ENCODE measurements around the gene RAB14. TPM values are rescaled to one million over a fixed set of nuclear protein-coding genes. Genes with fewer than 3 reads are reported as not detected.

Gene RAB14
- total RNA-seq, 1 experiment from 2014 or later = 63.1 TPM

- Histone ChIP-seq H2AFZ (ENCODE audit: low read depth, low read length, poor library complexity, severe bottlenecking) (no peak overlapping the region), H3K9me3 (ENCODE audit: control insufficient read depth in 1 of 2, insufficient read depth in 1 of 2, low read depth in 1 of 2, low read length in 2 of 2) (no peaks in the 10 kb centered on the region), H3K4me3 (replicated peaks in 1 of 2; ENCODE audit: low read depth in 1 of 2, low read length in 2 of 2) (no peak overlapping the region), H3K4me1 (ENCODE audit: control insufficient read depth in 1 of 2, insufficient read depth in 2 of 2, low read length in 2 of 2) (peaks cover 4 to 8% of the 10 kb centered on the region in 2 experiments; a peak in 3 of 4 replicates), H3K79me2 (ENCODE audit: insufficient read depth, low read length) (no peaks in the 10 kb centered on the region), H3K36me3 (ENCODE audit: control insufficient read depth in 1 of 2, insufficient read depth in 2 of 2, low read length in 2 of 2) (no peaks in the 10 kb centered on the region), H3K27me3 (ENCODE audit: insufficient read depth, low read length) (no peaks in the 10 kb centered on the region), H3K9ac (ENCODE audit: low read length) (no peak overlapping the region), H4K20me1 (ENCODE audit: insufficient read depth) (no peaks in the 10 kb centered on the region), H3K9me2 (ENCODE audit: insufficient read depth) (no peaks in the 10 kb centered on the region), H3K4me2 (ENCODE audit: low read length) (no peak overlapping the region), H3K27ac (ENCODE audit: low read depth, low read length) (no peak overlapping the region)
- intact Hi-C loops (cut with micrococcal nuclease) = loop anchor here (5.0 kb wide), 2 partner anchors 72 to 327 kb away; no protein-coding TSS in a partner anchor
- no TSS peak for BruUV-seq (replicated peaks)
- DNase-seq (ENCODE audit: low read depth, low spot score) (no peak), ATAC-seq (no peak)
- ChIA-PET RAD21 (ENCODE audit: low non-redundant PET in 1 of 2, low total read pairs in 2 of 2, uncharacterized antibody in 2 of 2, unreplicated experiment in 2 of 2) (no interaction called here), POLR2A (no interaction called here), CTCF (no interaction called here)
- no peak for TF ChIP-seq REST (IDR thresholded peaks at IDR 0.05; ENCODE audit: low read depth)
Measured at GRCh38 chr9:121210536-121210935, 8.9 kb upstream of the RAB14 start.

- H3K36me3 ChIP-seq (ENCODE audit: control insufficient read depth in 1 of 2, insufficient read depth in 2 of 2, low read length in 2 of 2) = no peaks in the 10 kb centered on the region
- ChIA-PET CTCF (no interaction called here), RAD21 (ENCODE audit: low non-redundant PET in 1 of 2, low total read pairs in 2 of 2, uncharacterized antibody in 2 of 2, unreplicated experiment in 2 of 2) (no interaction called here), POLR2A (no interaction called here)
- H3K4me2 ChIP-seq (ENCODE audit: low read length) = no peak overlapping the region
- H3K27ac ChIP-seq (ENCODE audit: low read depth, low read length) = no peak overlapping the region
- H4K20me1 ChIP-seq (ENCODE audit: insufficient read depth) = no peaks in the 10 kb centered on the region
- no peak for ATAC-seq
- no peaks in the 10 kb centered on the region for H3K9me2 ChIP-seq (ENCODE audit: insufficient read depth)
- no peaks in the 10 kb centered on the region for H3K9me3 ChIP-seq (ENCODE audit: control insufficient read depth in 1 of 2, insufficient read depth in 1 of 2, low read depth in 1 of 2, low read length in 2 of 2)
- peaks cover under 1 to 4% of the 10 kb centered on the region in 2 experiments; a peak in 2 of 4 replicates for H3K4me1 ChIP-seq (ENCODE audit: control insufficient read depth in 1 of 2, insufficient read depth in 2 of 2, low read length in 2 of 2)
- no peak for DNase-seq (ENCODE audit: low read depth, low spot score)
- no peaks in the 10 kb centered on the region for H3K79me2 ChIP-seq (ENCODE audit: insufficient read depth, low read length)
- H3K27me3 ChIP-seq (ENCODE audit: insufficient read depth, low read length) = no peaks in the 10 kb centered on the region
- no peak overlapping the region for H2AFZ ChIP-seq (ENCODE audit: low read depth, low read length, poor library complexity, severe bottlenecking)
- no peak overlapping the region for H3K4me3 ChIP-seq (replicated peaks in 1 of 2; ENCODE audit: low read depth in 1 of 2, low read length in 2 of 2)
- intact Hi-C loops (cut with micrococcal nuclease) = no loop called here
- H3K9ac ChIP-seq (ENCODE audit: low read length) = no peak overlapping the region
- no TSS peak for BruUV-seq (replicated peaks)
- TF ChIP-seq JUND (IDR thresholded peaks at IDR 0.05) = no peak
- TF ChIP-seq EZH2phosphoT487 (IDR thresholded peaks at IDR 0.05; ENCODE audit: borderline replicate concordance) = no peak
- TF ChIP-seq EGR1 (IDR thresholded peaks at IDR 0.05; ENCODE audit: low read depth) = no peak
- no peak for TF ChIP-seq CEBPB (IDR thresholded peaks at IDR 0.05; ENCODE audit: low read depth)
- TF ChIP-seq EZH2 (IDR thresholded peaks at IDR 0.05) = no peak
- no peak for TF ChIP-seq RAD21 (IDR thresholded peaks at IDR 0.05; ENCODE audit: low read depth)
- TF ChIP-seq ZFX (IDR thresholded peaks at IDR 0.05) = no peak
- no peak for TF ChIP-seq POLR2A (IDR thresholded peaks at IDR 0.05; ENCODE audit: borderline replicate concordance, extremely low read depth, insufficient read depth, insufficient read length)
- TF ChIP-seq YY1 (IDR thresholded peaks at IDR 0.05; ENCODE audit: extremely low read depth, insufficient replicate concordance, low read depth, low read length) = no peak
- no peak for TF ChIP-seq POLR2AphosphoS5 (IDR thresholded peaks at IDR 0.05; ENCODE audit: low read depth, low read length)
- TF ChIP-seq SRF (IDR thresholded peaks at IDR 0.05; ENCODE audit: low read depth) = no peak
- no peak for TF ChIP-seq ZBTB33 (IDR thresholded peaks at IDR 0.05; ENCODE audit: extremely low read depth, insufficient replicate concordance, low read length)
Measured at GRCh38 chr9:121207371-121207940, 5.8 kb upstream of the RAB14 start.

All from HCT116 (cell line).